GM19193 (cell line): ENCODE results near the gene SP6.
A peak's percentile ranks its signal among the peaks of the same experiment; 100 is the strongest.

Source experiments
- POLR2A ChIP-seq: IDR thresholded peaks from 4 replicates; pipeline ENCODE4 v1.6.1; 2011; ENCODE audit not compliant: insufficient read depth, insufficient read length; ENCODE audit errors: extremely low read depth

The SP6 gene

GRCh38 chr17:47837401-47838039 is 13.4 kb downstream of the SP6 start:
- TF ChIP-seq POLR2A = no peak

GRCh38 chr17:47836601-47837000 is 14.4 kb downstream of the SP6 start:
- no peak for TF ChIP-seq POLR2A

- TF ChIP-seq POLR2A = no peak
Measured at GRCh38 chr17:47834756-47835155, 16.2 kb downstream of the SP6 start.

GRCh38 chr17:47831934-47832327 is 19.0 kb downstream of the SP6 start:
- TF ChIP-seq POLR2A = no peak

GRCh38 chr17:47831003-47831933 is 19.7 kb downstream of the SP6 start, which contains the start of the genes LRRC46 and MRPL10:
LRRC46 (plus strand) TSS chr17:47831670; CDS start chr17:47831990, 320 bp downstream.
MRPL10 (minus strand) TSS chr17:47831541; CDS start chr17:47831511, 30 bp downstream.
- TF ChIP-seq POLR2A = peak; percentile 97

- TF ChIP-seq POLR2A = no peak
Measured at GRCh38 chr17:47830396-47831002, 20.5 kb downstream of the SP6 start.

- TF ChIP-seq POLR2A = no peak
Measured at GRCh38 chr17:47829870-47830269, 21.1 kb downstream of the SP6 start.

- TF ChIP-seq POLR2A = no peak
Measured at GRCh38 chr17:47823519-47823918, 27.4 kb downstream of the SP6 start.

GRCh38 chr17:47822785-47823184 is 28.2 kb downstream of the SP6 start:
- TF ChIP-seq POLR2A = no peak

GRCh38 chr17:47821424-47822391 is 29.3 kb downstream of the SP6 start, which contains the start of gene OSBPL7:
OSBPL7 (minus strand) TSS chr17:47821794; CDS start chr17:47820278, 1,516 bp downstream.
- TF ChIP-seq POLR2A = peak; percentile 69

GRCh38 chr17:47821031-47821423 is 29.9 kb downstream of the SP6 start:
- TF ChIP-seq POLR2A = no peak

GRCh38 chr17:47820033-47820789 is 30.8 kb downstream of the SP6 start:
- TF ChIP-seq POLR2A = no peak

- no peak for TF ChIP-seq POLR2A
Measured at GRCh38 chr17:47819475-47819874, 31.5 kb downstream of the SP6 start.
